Right lobe of liver (tissue), 6 donors: Measurements from ENCODE around the gene CFAP77. TPM values are rescaled to one million over a fixed set of nuclear protein-coding genes. Genes with fewer than 3 reads are reported as not detected.
A peak's percentile ranks its signal among the peaks of the same experiment; 100 is the strongest.

Experiments
- ATAC-seq, 4 donors: fragments of 200-7000 bp; cut with Tn5 transposase; one replicate each; pipeline ENCODE4 v1.9.1; 2020; ENCODE audit warnings: mild to moderate bottlenecking in 4 of 4, moderate library complexity in 4 of 4
- DNase-seq, 3 donors: peaks; one replicate each; pipeline ENCODE4 v3.0.0-alpha.2; 2020
- H3K27ac ChIP-seq, 3 donors: fragments of 200-600 bp; one replicate each; pipeline ENCODE4 v1.8.0; 2022
- H3K27me3 ChIP-seq, 2 donors: fragments of 200-600 bp; one replicate each; pipeline ENCODE4 v1.8.0; 2022
- H3K36me3 ChIP-seq, 4 donors: fragments of 200-600 bp; sonication (generic) in 1 of 4; one replicate each; pipeline versions ENCODE4 v1.5.1 to v1.8.0; 2017 to 2022; ENCODE audit warnings: control low read depth in 1 of 4
- H3K4me1 ChIP-seq, 4 donors: fragments of 200-600 bp; sonication (generic) in 1 of 4; one replicate each; pipeline versions ENCODE4 v1.5.1 to v1.8.0; 2017 to 2022; ENCODE audit warnings: control low read depth in 1 of 4
- H3K4me3 ChIP-seq, 3 donors: fragments of 200-600 bp; one replicate each; pipeline ENCODE4 v1.8.0; 2022
- H3K9me3 ChIP-seq, 4 donors: fragments of 200-600 bp; sonication (generic) in 1 of 4; one replicate each; pipeline versions ENCODE4 v1.5.1 to v1.8.0; 2017 to 2022; ENCODE audit warnings: control low read depth in 1 of 4
- POLR2A ChIP-seq: fragments of 450-650 bp; IDR thresholded peaks from one replicate; pipeline ENCODE4 v1.6.1; 2017; ENCODE audit warnings: antibody characterized with exemption, mild to moderate bottlenecking
- WGBS: methylation state at CpG from one replicate; pipeline ENCODE4 v1.1.6; 2018; ENCODE audit warnings: low coverage, low lambda C conversion rate; ENCODE audit not compliant: insufficient coverage; ENCODE audit errors: missing lambda C conversion rate; 5-methylcytosine and 5-hydroxymethylcytosine counted together
- intact Hi-C, 2 donors: fragments of 100-400 bp; cut with DNase I; formaldehyde crosslinking; loops; one replicate each; pipeline versions ENCODE4 v1.11.2 to v1.14.1; 2022
- total RNA-seq, 6 experiments: library from RNA; depleted of rRNA in 2 of 6; stranded (reverse); fragments of >200 nt in 2 of 6; fragmentation: NEBNext Ultra II Directional in 3 of 6; extraction: Animal tissue kit (Norgen Biotek cat#: 25700) in 3 of 6; gene quantifications; one replicate each; pipeline versions ENCODE4 v1.1.0 to v1.2.4, GENCODE V29; 2016 to 2023
- TF ChIP-seq, protein P1 (sequence below), 4 donors: fragments of 200-600 bp in 3 of 4; fragments of 450-650 bp in 1 of 4; IDR thresholded peaks; one replicate each; pipeline versions ENCODE4 v1.5.1 to v1.8.0; 2016 to 2022; ENCODE audit warnings: antibody characterized with exemption in 4 of 4, mild to moderate bottlenecking in 2 of 4
- donor health status: DM: no; HTN: yes; CAD: no.
- donor health status: DM: no; HTN: no; CAD: no.
- donor health status: DM: no; HTN: no; CAD: no.
- donor health status: DM: no; HTN: yes; CAD: no.
- donor health status: DM: no; HTN: yes; CAD: no.

The CFAP77 gene
- total RNA-seq, 6 experiments from 2014 or later, result not detected

DNA sequence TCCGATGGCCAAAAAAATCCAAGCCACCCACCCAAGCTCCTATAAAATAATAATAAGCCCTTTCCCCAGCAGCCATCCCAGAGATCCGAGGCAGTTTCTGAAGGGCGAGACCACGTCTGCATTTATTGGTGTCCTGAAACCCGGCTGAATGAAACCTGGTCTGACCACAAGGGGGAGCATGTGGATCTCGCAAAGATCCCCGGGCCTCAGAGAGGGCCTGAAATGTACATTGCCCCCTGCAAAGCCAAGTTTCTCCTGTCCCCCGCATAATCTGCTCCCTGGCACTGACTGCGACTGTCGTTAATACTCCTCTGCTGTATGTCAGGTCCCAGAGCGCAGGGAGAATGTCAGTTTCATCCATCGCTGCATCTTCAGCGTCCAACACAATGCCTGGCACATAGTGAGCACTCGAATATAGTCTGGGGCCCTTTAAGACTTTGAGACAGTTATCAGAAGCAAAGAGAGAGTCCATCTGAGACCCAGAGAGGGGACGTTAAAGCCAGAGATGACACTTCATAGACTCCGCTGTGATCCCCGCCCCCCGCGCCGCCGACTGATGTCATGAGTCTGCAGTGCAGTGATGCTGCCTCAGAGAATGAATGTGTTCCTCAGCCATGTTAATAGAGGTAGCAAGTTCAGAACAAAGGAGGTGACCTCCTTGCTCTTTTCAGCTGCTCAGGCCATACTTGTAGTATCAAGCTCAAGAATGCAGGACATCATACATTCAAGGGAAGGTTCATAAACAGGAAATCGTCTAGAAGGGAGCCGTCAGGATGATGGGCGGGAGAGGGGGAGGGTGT is 97.9 kb downstream of the CFAP77 start:
- TF ChIP-seq, protein P1, sequence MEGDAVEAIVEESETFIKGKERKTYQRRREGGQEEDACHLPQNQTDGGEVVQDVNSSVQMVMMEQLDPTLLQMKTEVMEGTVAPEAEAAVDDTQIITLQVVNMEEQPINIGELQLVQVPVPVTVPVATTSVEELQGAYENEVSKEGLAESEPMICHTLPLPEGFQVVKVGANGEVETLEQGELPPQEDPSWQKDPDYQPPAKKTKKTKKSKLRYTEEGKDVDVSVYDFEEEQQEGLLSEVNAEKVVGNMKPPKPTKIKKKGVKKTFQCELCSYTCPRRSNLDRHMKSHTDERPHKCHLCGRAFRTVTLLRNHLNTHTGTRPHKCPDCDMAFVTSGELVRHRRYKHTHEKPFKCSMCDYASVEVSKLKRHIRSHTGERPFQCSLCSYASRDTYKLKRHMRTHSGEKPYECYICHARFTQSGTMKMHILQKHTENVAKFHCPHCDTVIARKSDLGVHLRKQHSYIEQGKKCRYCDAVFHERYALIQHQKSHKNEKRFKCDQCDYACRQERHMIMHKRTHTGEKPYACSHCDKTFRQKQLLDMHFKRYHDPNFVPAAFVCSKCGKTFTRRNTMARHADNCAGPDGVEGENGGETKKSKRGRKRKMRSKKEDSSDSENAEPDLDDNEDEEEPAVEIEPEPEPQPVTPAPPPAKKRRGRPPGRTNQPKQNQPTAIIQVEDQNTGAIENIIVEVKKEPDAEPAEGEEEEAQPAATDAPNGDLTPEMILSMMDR (IDR thresholded peaks at IDR 0.05), result peak; percentile 67 to 76 (median 76)
- no peak for TF ChIP-seq POLR2A
- Histone ChIP-seq H3K27me3 (no peaks in the 10 kb centered on the region), H3K4me3 (no peak overlapping the region), H3K36me3 (no peaks in the 10 kb centered on the region), H3K4me1 (no peaks in the 10 kb centered on the region), H3K27ac (no peak overlapping the region), H3K9me3 (no peaks in the 10 kb centered on the region)
- peak in 2 of 3 donors; percentile 51 to 66 for DNase-seq
- intact Hi-C loops, result loop anchor here (5.0 kb wide), 2 partner anchors 69 to 294 kb away; no protein-coding TSS in a partner anchor
- 40% methylated on average over 17 of the region's 24 CpGs for WGBS
- peak; percentile 76 to 89 (median 80) for ATAC-seq

DNA sequence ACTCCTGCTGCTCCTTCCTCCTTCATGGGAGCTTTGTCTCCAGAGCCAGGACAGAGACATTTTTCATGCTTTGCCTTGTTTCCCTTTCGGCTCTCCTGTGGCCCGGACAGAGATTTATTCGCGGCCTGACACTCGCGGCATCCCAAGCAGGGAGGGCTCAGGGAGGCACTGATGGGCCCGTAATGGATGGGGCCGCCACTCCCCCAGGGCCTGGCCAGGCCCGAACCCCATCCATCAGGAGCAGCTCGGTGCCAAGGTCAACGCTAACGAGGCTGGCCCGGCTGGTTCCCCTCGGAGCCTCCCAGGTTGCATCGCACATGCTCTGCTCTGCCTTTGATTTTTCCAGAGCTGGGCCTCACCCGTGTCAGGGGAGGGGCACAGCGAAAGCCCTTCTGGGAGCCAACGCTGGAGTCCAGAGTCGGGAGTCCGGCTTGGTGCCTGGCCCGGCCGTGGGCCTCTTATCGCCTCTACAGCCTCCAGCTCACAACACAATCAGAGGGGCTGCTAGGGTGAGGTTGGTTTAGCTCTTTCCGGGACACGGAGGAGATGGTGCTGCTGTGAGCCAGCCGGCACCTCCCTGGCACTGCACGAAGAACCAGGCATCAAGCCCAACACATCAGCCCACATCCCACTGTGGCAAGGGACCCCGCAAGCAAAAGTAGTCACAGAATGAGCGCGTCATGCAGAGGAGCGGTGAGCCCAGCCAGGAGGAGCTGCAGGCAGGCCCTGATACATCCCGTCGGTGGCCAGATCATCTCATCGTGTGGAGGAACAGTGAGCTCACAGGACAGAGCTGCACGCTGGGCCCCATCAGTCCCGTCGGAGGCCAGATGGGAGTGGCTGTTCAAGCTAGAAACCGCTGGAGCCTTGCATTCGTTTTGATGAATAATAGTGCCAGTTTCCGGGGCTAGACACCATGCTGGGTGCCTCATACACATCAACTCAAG is 100.2 kb downstream of the CFAP77 start:
- H3K4me3 ChIP-seq, result no peak overlapping the region
- no peak overlapping the region for H3K27ac ChIP-seq
- no peak for TF ChIP-seq POLR2A
- TF ChIP-seq, protein P1 (IDR thresholded peaks at IDR 0.05), result no peak
- no peaks in the 10 kb centered on the region for H3K9me3 ChIP-seq
- ATAC-seq, result no peak
- DNase-seq, result no peak
- 40% methylated on average over 3 of the region's 40 CpGs for WGBS
- no peaks in the 10 kb centered on the region for H3K36me3 ChIP-seq
- no peaks in the 10 kb centered on the region for H3K27me3 ChIP-seq
- intact Hi-C loops, result loop anchor here (5.0 kb wide), 2 partner anchors 67 to 292 kb away; no protein-coding TSS in a partner anchor
- no peaks in the 10 kb centered on the region for H3K4me1 ChIP-seq

DNA sequence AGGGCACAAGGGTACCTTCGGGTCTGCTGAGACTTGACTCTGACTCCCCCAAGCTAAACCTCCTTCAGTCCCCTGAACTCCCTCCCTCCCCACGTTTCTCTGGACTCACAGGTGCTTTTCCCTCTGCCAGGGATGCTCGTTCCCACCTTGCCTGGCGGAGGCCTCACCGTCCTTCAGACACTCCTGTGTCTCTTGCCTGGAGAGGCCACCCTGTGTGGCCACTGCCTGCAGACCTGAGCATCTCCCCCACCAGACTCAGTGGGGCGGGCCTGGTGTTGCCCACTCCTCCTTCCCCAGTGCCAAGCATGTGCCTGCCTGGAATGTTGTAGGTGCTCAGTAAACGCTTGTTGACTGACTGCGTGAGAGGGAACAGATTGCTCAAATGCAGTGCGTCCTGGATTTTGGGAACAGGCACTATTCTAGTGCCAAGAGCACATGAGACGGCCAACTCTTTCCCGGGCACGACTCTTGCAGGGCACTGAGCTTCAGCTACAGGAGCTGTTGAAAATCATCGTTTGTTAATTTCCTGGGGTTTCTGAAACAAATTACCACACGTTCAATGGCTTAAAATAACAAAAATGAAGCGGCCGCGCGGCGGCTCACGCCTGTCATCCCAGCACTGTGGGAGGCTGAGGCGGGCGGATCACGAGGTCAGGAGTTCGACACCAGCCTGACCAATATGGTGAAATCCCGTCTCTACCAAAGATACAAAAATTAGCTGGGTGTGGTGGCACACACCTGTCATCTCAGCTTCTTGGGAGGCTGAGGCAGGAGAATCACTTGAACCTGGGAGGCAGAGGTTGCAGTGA is 101.4 kb downstream of the CFAP77 start:
- no peak for DNase-seq
- Histone ChIP-seq H3K36me3 (no peaks in the 10 kb centered on the region), H3K4me3 (no peak overlapping the region), H3K27me3 (no peaks in the 10 kb centered on the region), H3K27ac (no peak overlapping the region), H3K9me3 (no peaks in the 10 kb centered on the region), H3K4me1 (no peaks in the 10 kb centered on the region)
- ATAC-seq, result no peak
- intact Hi-C loops, result no loop called here
- TF ChIP-seq, protein P1 (IDR thresholded peaks at IDR 0.05), result no peak
- no peak for TF ChIP-seq POLR2A
- 79% methylated on average over 17 of the region's 25 CpGs for WGBS

DNA sequence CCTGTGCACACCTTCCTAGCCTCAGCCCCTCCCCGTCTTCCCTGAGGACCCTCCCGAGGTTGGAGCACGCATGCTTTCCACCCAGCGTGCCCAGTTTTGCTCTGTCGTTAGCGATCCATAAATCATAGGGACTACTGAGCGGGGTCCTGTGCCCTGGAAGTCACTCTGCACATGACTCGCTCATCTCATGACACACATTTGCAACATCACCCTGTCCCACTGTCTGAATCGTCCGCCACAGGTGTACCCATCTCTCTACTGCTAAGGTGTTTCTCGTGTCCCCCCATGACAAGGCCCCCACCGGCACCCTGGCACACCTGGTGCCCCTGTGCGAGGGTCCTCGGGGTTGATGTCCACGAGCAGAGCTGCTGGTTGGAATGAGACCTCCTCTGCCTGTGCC is 103.4 kb downstream of the CFAP77 start:
- no peak for ATAC-seq
- Histone ChIP-seq H3K27me3 (no peaks in the 10 kb centered on the region), H3K4me1 (no peaks in the 10 kb centered on the region), H3K27ac (no peak overlapping the region), H3K4me3 (no peak overlapping the region), H3K9me3 (no peaks in the 10 kb centered on the region), H3K36me3 (no peaks in the 10 kb centered on the region)
- TF ChIP-seq, protein P1 (IDR thresholded peaks at IDR 0.05), result no peak
- no peak for TF ChIP-seq POLR2A
- WGBS, result 71% methylated on average over 7 of the region's 15 CpGs
- intact Hi-C loops, result no loop called here
- no peak for DNase-seq
